Kidney (tissue), 14 donors: ENCODE measurements around the gene PRKN. TPM values are rescaled to one million over a fixed set of nuclear protein-coding genes. Genes with fewer than 3 reads are reported as not detected.

Source experiments
- DNase-seq, 5 donors: peaks; one replicate each; pipeline ENCODE4 v3.0.0-alpha.2; 2013 to 2020
- FAIRE-seq: peaks from 2 replicates; lab custom pipeline; 2012; peaks lifted over from hg19 to GRCh38; lab: Jason Lieb, UNC
- H3K27ac ChIP-seq, 2 donors: one replicate each; pipeline ENCODE4 v1.7.0; 2013; ENCODE audit warnings: low read depth in 2 of 2, low read length in 2 of 2, inconsistent platforms in 1 of 2
- H3K27me3 ChIP-seq: one replicate; pipeline ENCODE4 v1.7.1; 2013; ENCODE audit warnings: low read length, inconsistent platforms; ENCODE audit not compliant: control insufficient read depth, insufficient read depth
- H3K36me3 ChIP-seq, 3 donors: one replicate each; pipeline versions ENCODE4 v1.7.0 to v1.7.1; 2013; ENCODE audit warnings: low read length in 3 of 3, control low read depth in 1 of 3, inconsistent platforms in 1 of 3; ENCODE audit not compliant: insufficient read depth in 3 of 3, control insufficient read depth in 2 of 3
- H3K4me1 ChIP-seq, 3 donors: one replicate each; pipeline versions ENCODE4 v1.7.0 to v1.7.1; 2013; ENCODE audit warnings: low read length in 3 of 3, inconsistent platforms in 1 of 3, low read depth in 1 of 3; ENCODE audit not compliant: control insufficient read depth in 2 of 3, insufficient read depth in 2 of 3
- H3K4me3 ChIP-seq, 3 donors: one replicate each; pipeline versions ENCODE4 v1.7.0 to v1.8.1; 2013; ENCODE audit warnings: low read length in 3 of 3, control low read depth in 1 of 3, inconsistent platforms in 1 of 3
- H3K9ac ChIP-seq, 3 donors: one replicate each; pipeline versions ENCODE4 v1.7.0 to v1.7.1; 2013; ENCODE audit warnings: low read length in 3 of 3, control low read depth in 1 of 3, inconsistent platforms in 1 of 3
- H3K9me3 ChIP-seq, 3 donors: one replicate each; pipeline versions ENCODE4 v1.7.0 to v1.7.1; 2013; ENCODE audit warnings: low read length in 3 of 3, control low read depth in 1 of 3, inconsistent platforms in 1 of 3; ENCODE audit not compliant: control insufficient read depth in 2 of 3, insufficient read depth in 1 of 3
- CTCF ChIP-seq: IDR thresholded peaks from 3 replicates; pipeline ENCODE4 v1.5.1; 2012; ENCODE audit warnings: mild to moderate bottlenecking, moderate library complexity, borderline replicate concordance; ENCODE audit not compliant: insufficient read depth; ENCODE audit errors: extremely low read depth
- intact Hi-C: fragments of 100-400 bp; cut with DNase I; formaldehyde crosslinking; loops from one replicate; pipeline ENCODE4 v1.11.1; 2022
- polyA plus RNA-seq: library from polyadenylated mRNA; stranded (reverse); fragments of 350-450 nt; fragmentation: Illumina TruSeq; extraction: RNeasy Lipid Tissue Mini Kit (QIAGEN cat#74804); gene quantifications from one replicate; pipeline ENCODE4 v1.2.3, GENCODE V29; 2014; ENCODE audit warnings: low read depth, low replicate concordance; ENCODE audit not compliant: insufficient read depth
- total RNA-seq: library from RNA; stranded (reverse); fragmentation: NEBNext Ultra II Directional; extraction: Animal tissue kit (Norgen Biotek cat#: 25700); gene quantifications from one replicate; pipeline ENCODE4 v1.2.1, GENCODE V29; 2021
- donor health status: control.
- donor health status: control.
- donor health status: control.
- donor health status: control.
- donor health status: control.
- donor health status: DM: yes; HTN: yes; CAD: no.
- donor health status: Normal renal cell carcinoma (clear cell type).

Gene PRKN
- total and polyA plus RNA-seq, 2 donors from 2014 or later, result 8.6 to 10.4 TPM

DNA sequence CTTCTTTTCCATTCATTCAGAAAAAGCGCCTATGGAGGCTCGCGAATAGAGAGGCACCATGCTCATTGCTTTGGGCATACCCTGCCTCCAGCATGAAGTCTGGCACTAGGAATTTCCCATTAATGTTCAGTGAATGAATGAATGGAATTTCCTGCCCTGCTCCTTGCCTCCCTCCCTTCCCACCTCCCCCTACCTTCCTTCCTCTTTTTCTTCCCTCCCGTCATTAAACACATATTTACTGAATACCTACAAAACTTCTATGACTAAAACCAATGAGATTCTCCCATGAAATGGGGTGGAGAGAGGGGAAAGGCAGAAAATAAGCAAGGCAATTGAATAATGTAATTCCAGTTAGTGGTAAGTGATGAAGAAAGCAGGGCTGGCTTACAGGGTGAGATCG is 1239.9 kb downstream of the PRKN start:
- H3K27ac ChIP-seq, result no peak overlapping the region
- H3K4me1 ChIP-seq, result peaks cover 0 to 31% (median 6%) of the 10 kb centered on the region in 3 donors
- intact Hi-C loops, result no loop called here
- H3K27me3 ChIP-seq, result no peaks in the 10 kb centered on the region
- H3K4me3 ChIP-seq, result no peak overlapping the region
- DNase-seq (no peak), FAIRE-seq (no peak)
- H3K9ac ChIP-seq, result no peak overlapping the region
- no peaks in the 10 kb centered on the region for H3K9me3 ChIP-seq
- no peaks in the 10 kb centered on the region for H3K36me3 ChIP-seq
- TF ChIP-seq CTCF, result no peak

DNA sequence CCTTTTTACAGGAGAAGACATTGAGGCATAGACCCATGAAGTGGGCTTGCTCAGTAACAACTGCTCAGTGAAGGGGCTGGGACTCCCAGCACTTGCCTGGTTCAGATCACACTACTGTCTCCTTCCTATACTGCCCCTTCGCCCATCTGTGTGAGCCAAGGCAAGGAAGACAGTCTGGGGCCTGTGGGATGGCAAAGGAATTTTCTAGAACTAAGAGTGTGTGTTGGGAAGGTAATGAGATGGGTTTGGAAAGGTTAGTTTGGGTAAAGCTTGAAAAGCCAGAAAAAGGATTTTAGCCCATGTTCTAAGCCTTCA is 1240.4 kb downstream of the PRKN start:
- no peaks in the 10 kb centered on the region for H3K27me3 ChIP-seq
- H3K9me3 ChIP-seq, result no peaks in the 10 kb centered on the region
- H3K4me1 ChIP-seq, result peaks cover 0 to 32% (median 6%) of the 10 kb centered on the region in 3 donors
- H3K27ac ChIP-seq, result no peak overlapping the region
- FAIRE-seq (no peak), DNase-seq (no peak)
- intact Hi-C loops, result no loop called here
- TF ChIP-seq CTCF, result no peak
- no peaks in the 10 kb centered on the region for H3K36me3 ChIP-seq
- H3K4me3 ChIP-seq, result no peak overlapping the region
- H3K9ac ChIP-seq, result no peak overlapping the region

DNA sequence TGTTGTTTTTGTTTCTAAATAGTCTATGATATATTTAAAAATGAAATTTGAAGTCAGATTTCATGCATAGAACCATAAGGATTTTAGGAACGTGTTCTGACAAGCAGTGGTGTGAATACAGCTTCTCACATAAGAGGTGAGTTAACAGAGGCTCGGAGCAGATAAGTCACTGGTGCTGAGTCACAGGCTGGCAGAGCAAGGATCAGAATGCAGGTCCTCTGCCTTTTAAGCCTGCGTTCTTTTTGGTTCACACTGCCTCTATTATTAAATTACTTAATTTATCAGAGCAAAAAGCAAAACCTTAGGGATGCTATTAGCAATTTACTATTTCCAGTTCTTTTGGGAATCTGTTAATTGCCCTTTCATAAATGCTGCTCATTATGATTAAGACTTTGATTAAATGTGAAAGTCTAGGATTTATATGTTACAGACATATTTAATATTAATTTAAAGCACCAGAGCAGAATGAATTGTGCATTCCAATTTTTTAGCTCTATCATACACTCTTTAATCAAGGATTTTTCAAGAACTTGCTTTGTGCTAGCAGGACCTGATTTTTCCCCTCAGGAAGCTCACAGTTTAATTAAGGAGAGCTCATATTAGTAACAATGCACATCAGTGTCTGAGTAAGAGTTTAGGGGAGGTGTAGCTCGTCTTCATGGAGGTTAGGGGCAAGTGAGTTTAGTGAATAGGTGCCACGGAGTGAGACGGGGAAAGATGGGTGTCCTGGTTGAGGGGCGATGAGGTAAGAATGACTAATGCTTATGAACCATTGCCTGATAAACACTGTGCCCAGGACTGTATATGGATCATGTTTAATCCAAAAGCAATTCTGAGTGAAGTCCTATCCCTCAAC is 1241.0 kb downstream of the PRKN start:
- TF ChIP-seq CTCF, result no peak
- Histone ChIP-seq H3K9ac (no peak overlapping the region), H3K36me3 (no peaks in the 10 kb centered on the region), H3K27ac (no peak overlapping the region), H3K9me3 (no peaks in the 10 kb centered on the region), H3K4me3 (no peak overlapping the region), H3K27me3 (no peaks in the 10 kb centered on the region), H3K4me1 (peaks cover 0 to 32% (median 6%) of the 10 kb centered on the region in 3 donors)
- intact Hi-C loops, result no loop called here
- FAIRE-seq (peak; percentile 21), DNase-seq (no peak)
